ENCODE results near the gene WSB1.

Gene WSB1

DNA sequence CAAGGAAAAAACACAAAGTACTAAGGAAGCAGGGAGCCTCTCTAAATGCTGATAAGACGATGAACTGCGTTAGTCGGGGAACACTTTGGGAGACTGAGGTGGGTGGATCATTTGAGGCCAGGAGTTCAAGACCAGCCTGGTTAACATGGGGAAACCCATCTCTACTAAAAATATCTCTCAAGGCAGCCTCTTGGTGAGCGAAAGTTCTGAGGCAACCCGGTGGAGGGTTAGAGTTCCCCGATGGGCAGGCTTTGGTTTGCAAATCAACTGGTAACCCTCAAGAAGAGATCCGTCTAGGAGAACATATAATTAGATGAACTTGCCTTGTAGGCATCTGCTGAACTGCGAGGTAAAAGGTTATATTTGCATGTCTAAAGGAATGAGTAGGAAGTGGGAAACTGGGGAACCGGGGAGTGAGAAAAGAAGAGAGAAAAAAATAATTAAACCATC, 44.6 kb downstream of the WSB1 start:
- peak overlapping the region; percentile 30 for H3K4me3 ChIP-seq (ENCODE audit: low read depth, low read length)
- peak; percentile 71 for DNase-seq (ENCODE audit: low read depth)
- TF ChIP-seq, protein P1, sequence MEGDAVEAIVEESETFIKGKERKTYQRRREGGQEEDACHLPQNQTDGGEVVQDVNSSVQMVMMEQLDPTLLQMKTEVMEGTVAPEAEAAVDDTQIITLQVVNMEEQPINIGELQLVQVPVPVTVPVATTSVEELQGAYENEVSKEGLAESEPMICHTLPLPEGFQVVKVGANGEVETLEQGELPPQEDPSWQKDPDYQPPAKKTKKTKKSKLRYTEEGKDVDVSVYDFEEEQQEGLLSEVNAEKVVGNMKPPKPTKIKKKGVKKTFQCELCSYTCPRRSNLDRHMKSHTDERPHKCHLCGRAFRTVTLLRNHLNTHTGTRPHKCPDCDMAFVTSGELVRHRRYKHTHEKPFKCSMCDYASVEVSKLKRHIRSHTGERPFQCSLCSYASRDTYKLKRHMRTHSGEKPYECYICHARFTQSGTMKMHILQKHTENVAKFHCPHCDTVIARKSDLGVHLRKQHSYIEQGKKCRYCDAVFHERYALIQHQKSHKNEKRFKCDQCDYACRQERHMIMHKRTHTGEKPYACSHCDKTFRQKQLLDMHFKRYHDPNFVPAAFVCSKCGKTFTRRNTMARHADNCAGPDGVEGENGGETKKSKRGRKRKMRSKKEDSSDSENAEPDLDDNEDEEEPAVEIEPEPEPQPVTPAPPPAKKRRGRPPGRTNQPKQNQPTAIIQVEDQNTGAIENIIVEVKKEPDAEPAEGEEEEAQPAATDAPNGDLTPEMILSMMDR (IDR thresholded peaks at IDR 0.05; ENCODE audit: low read depth, low read length, missing control alignments), result no peak

DNA sequence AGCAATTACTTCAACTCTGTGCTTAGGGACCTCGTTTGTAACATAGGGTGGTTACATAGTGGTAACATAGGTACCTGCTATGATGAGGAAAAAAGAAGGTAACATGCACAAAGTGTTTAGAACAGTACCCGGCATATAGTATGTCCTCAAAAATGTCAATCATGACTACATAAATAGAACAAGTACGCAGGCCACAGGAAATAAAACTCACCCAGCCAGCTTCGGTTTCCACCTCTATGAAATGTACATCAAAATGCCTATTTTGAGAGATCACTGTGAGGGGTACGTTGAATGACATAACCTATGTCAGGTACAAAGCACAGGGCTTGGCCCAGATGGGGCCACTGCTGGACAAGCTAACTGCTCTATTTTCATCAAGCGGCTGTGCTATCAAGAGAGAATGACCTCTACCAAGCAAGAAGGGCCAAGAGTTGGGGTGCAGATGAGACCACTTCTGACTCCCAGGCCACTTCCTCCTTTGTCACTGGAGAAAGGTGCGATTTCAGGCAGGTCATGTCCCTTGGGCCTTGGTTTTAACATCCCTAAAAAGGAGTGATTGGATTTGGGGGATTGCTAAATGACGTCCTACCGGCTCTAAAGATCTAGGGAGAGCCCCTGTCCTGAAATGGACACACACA, 45.4 kb downstream of the WSB1 start:
- TF ChIP-seq, protein P1 (IDR thresholded peaks at IDR 0.05; ENCODE audit: low read depth, low read length, missing control alignments), result no peak
- H3K4me3 ChIP-seq (ENCODE audit: low read depth, low read length), result peak overlapping the region; percentile 30
- DNase-seq (ENCODE audit: low read depth), result no peak

DNA sequence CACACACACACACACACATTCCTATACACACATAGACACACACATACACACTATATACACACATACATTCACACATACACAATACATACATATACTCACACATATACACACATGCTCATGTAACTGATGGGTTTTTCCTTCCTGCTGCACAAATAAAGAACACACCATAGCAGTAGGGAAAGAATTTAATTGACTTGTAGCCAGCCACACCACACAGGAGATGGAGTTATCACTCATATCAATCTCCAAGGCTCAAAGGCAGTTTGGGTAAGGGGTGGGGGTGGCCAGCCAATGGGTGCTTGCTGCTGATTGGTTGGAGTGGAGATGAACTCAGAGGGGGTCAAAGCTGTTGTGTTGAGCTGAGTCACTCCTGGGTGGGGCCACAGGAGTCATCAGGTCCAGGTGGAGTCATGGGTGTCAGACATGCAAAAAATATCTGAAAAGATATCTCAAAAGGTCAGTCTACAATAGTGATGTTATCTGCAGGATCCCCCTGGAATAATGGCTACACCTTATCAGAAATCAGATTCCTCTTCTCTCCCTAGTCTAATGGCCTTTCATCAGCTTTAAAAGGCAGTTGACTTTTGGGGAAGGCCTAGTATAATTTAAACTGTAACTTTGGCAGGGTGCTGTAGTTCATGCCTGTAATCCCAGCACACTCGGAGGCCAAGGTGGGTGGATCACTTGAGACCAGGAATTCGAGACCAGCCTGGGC, 46.1 kb downstream of the WSB1 start:
- H3K4me3 ChIP-seq (ENCODE audit: low read depth, low read length), result no peak overlapping the region
- DNase-seq (ENCODE audit: low read depth), result no peak
- TF ChIP-seq, protein P1 (IDR thresholded peaks at IDR 0.05; ENCODE audit: low read depth, low read length, missing control alignments), result no peak

DNA sequence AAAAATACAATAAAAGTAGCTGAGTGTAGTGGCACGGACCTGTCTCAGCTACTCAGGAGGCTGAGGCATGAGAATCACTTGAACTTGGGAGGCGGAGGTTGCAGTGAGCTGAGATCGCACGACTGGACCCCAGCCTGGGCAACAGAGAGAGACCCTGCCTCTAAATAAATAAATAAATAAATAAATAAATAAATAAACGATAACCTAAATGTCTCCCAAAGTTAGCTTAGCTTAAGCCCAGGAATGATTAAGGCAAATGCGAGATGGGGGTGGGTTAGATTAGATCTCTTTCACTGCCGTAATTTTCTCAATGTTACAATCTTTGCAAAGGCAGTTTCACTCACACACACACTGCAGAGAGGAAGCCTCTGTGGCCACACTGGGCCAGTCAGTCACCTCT, 46.7 kb downstream of the WSB1 start:
- TF ChIP-seq, protein P1 (IDR thresholded peaks at IDR 0.05; ENCODE audit: low read depth, low read length, missing control alignments), result no peak
- no peak overlapping the region for H3K4me3 ChIP-seq (ENCODE audit: low read depth, low read length)
- no peak for DNase-seq (ENCODE audit: low read depth)

DNA sequence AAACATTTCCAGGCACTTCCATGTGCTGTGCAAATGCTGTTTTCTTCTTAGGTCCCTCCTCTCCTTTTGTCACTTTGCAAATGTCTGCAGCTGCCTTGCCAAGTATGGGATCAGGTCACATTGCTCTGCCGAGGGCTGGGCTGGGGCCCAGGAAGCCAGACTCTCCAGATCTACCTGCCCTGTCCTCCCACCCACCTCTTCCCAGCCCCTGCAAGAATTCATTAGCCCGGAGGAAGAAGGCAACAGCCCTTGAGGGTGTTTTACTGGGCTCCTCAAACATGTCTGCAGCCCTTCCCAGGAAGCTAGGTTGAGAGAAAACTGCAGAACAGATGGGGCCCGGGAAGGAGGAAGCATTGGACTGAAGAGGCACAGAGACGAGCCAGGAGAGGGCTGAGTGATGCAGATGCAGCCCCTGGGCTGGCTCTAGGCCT, 47.1 kb downstream of the WSB1 start:
- no peak for DNase-seq (ENCODE audit: low read depth)
- TF ChIP-seq, protein P1 (IDR thresholded peaks at IDR 0.05; ENCODE audit: low read depth, low read length, missing control alignments), result no peak
- H3K4me3 ChIP-seq (ENCODE audit: low read depth, low read length), result no peak overlapping the region

DNA sequence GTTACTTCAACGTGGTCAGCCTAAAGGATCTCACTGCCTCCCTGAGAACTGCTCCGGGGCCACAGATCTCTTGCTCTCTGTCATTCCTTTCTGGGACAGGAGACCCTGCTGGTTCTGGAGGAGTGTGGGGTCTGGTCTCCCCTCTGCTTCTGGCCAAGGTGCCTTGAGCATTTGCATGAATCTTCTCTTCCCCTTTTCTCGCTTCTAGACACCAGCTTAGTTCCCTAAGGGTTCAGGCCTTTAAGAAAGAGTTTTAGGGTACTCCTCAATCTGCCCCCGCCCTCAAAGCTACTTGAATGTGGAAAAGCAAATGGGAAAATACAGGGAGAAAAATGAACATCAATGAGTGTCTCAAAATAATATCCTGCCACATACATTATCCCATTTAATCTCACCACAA, 48.1 kb downstream of the WSB1 start:
- TF ChIP-seq, protein P1 (IDR thresholded peaks at IDR 0.05; ENCODE audit: low read depth, low read length, missing control alignments), result no peak
- no peak for DNase-seq (ENCODE audit: low read depth)
- no peak overlapping the region for H3K4me3 ChIP-seq (ENCODE audit: low read depth, low read length)

Data from GM12864 (cell line).